ENCODE results near the gene TACC2. TPM values are rescaled to one million over a fixed set of nuclear protein-coding genes. Genes with fewer than 3 reads are reported as not detected.

TACC2 gene
- total RNA-seq, 4 donors from 2014 or later, result 31.0 to 52.5 (median 42.2) TPM

GRCh38 chr10:122299423-122300075 lies 310.6 kb downstream of the TACC2 start:
- Histone ChIP-seq H3K4me1 (peaks cover 0 to 17% (median 0%) of the 10 kb centered on the region in 4 donors), H3K27ac (peak overlapping the region in 1 of 4 donors; percentile 55), H3K4me3 (no peak overlapping the region), H3K9me3 (no peaks in the 10 kb centered on the region), H3K27me3 (no peaks in the 10 kb centered on the region), H3K36me3 (no peaks in the 10 kb centered on the region)
- TF ChIP-seq POLR2A (IDR thresholded peaks at IDR 0.05) (no peak), EP300 (IDR thresholded peaks at IDR 0.05) (no peak), CTCF (IDR thresholded peaks at IDR 0.05) (no peak)
- DNase-seq (ENCODE audit: low spot score in 2 of 2), result no peak
- WGBS, 2 donors, result 83 to 88% methylated on average over 14 of the region's 14 CpGs

GRCh38 chr10:122301055-122301810 lies 312.3 kb downstream of the TACC2 start:
- Histone ChIP-seq H3K9me3 (peaks cover 0 to 11% (median 0%) of the 10 kb centered on the region in 4 donors), H3K27me3 (no peaks in the 10 kb centered on the region), H3K4me1 (peaks cover 0 to 17% (median 0%) of the 10 kb centered on the region in 4 donors), H3K27ac (no peak overlapping the region), H3K4me3 (no peak overlapping the region), H3K36me3 (no peaks in the 10 kb centered on the region)
- DNase-seq (ENCODE audit: low spot score in 2 of 2), result peak in 1 of 2 donors; percentile 33
- TF ChIP-seq POLR2A (IDR thresholded peaks at IDR 0.05) (no peak), EP300 (IDR thresholded peaks at IDR 0.05) (peak in 1 of 2 donors; percentile 30)
- WGBS, 2 donors, result 73 to 76% methylated on average over 12 of the region's 12 CpGs

- 84 to 88% methylated on average over 7 of the region's 7 CpGs for WGBS, 2 donors
- no peak for TF ChIP-seq EP300 (IDR thresholded peaks at IDR 0.05)
- TF ChIP-seq POLR2A (IDR thresholded peaks at IDR 0.05), result no peak
- no peak for TF ChIP-seq CTCF (IDR thresholded peaks at IDR 0.05)
- DNase-seq (ENCODE audit: low spot score in 2 of 2), result no peak
- peaks cover 0 to 17% (median 0%) of the 10 kb centered on the region in 4 donors for H3K4me1 ChIP-seq
- H3K27ac ChIP-seq, result no peak overlapping the region
- H3K27me3 ChIP-seq, result no peaks in the 10 kb centered on the region
- H3K9me3 ChIP-seq, result peaks cover 0 to 11% (median 0%) of the 10 kb centered on the region in 4 donors
- H3K36me3 ChIP-seq, result no peaks in the 10 kb centered on the region
- no peak overlapping the region for H3K4me3 ChIP-seq
These were observed 312.8 kb downstream of the TACC2 start for GRCh38 chr10:122301811-122302115.

- Histone ChIP-seq H3K4me1 (peaks cover 0 to 19% (median 0%) of the 10 kb centered on the region in 4 donors), H3K9me3 (peaks cover 0 to 11% (median 0%) of the 10 kb centered on the region in 4 donors), H3K4me3 (no peak overlapping the region), H3K36me3 (no peaks in the 10 kb centered on the region), H3K27me3 (no peaks in the 10 kb centered on the region), H3K27ac (no peak overlapping the region)
- TF ChIP-seq POLR2A (IDR thresholded peaks at IDR 0.05) (no peak), CTCF (IDR thresholded peaks at IDR 0.05) (no peak), EP300 (IDR thresholded peaks at IDR 0.05) (no peak)
- 95 to 96% methylated on average over 4 of the region's 4 CpGs for WGBS, 2 donors
- DNase-seq (ENCODE audit: low spot score in 2 of 2), result no peak
These were observed 313.4 kb downstream of the TACC2 start for GRCh38 chr10:122302315-122302714.

- 59% methylated on average over 9 of the region's 9 CpGs for WGBS, 2 donors
- Histone ChIP-seq H3K4me1 (peaks cover 0 to 30% (median 4%) of the 10 kb centered on the region in 4 donors), H3K27ac (peak overlapping the region in 1 of 4 donors; percentile 29), H3K36me3 (no peaks in the 10 kb centered on the region), H3K9me3 (peaks cover 0 to 11% (median 0%) of the 10 kb centered on the region in 4 donors), H3K4me3 (no peak overlapping the region), H3K27me3 (no peaks in the 10 kb centered on the region)
- TF ChIP-seq POLR2A (IDR thresholded peaks at IDR 0.05) (no peak), CTCF (IDR thresholded peaks at IDR 0.05) (no peak), EP300 (IDR thresholded peaks at IDR 0.05) (no peak)
- no peak for DNase-seq (ENCODE audit: low spot score in 2 of 2)
These were observed 314.5 kb downstream of the TACC2 start for GRCh38 chr10:122303271-122304053.

Small RNAs within 50 kb of the gene (small RNA-seq; reads per million reads assigned to genes)
- not detected for gene RF02219

Other genes starting within 250 kb of the TACC2 start
- 10 to 100 TPM; 18.3 to 24.5 (median 23.5) TPM for gene ATE1, start 61.1 kb upstream of the TACC2 start, total RNA-seq
- gene NSMCE4A, start 13.9 kb upstream of the TACC2 start, total RNA-seq, result 100 to 1,000 TPM in 1 of 4 donors, 10 to 100 TPM in 3; 70.1 to 102 (median 82.4) TPM

Data from tibial nerve (tissue), 4 donors.